CD4-positive, alpha-beta T cell treated with Interleukin-6 for 4 hours (primary cell): Measurements from ENCODE around the gene NLRP14.

Source experiments
- DNase-seq: peaks from one replicate; pipeline ENCODE4 v3.0.0-alpha.2; 2020; ENCODE audit warnings: mixed read lengths

The NLRP14 gene, protein sequence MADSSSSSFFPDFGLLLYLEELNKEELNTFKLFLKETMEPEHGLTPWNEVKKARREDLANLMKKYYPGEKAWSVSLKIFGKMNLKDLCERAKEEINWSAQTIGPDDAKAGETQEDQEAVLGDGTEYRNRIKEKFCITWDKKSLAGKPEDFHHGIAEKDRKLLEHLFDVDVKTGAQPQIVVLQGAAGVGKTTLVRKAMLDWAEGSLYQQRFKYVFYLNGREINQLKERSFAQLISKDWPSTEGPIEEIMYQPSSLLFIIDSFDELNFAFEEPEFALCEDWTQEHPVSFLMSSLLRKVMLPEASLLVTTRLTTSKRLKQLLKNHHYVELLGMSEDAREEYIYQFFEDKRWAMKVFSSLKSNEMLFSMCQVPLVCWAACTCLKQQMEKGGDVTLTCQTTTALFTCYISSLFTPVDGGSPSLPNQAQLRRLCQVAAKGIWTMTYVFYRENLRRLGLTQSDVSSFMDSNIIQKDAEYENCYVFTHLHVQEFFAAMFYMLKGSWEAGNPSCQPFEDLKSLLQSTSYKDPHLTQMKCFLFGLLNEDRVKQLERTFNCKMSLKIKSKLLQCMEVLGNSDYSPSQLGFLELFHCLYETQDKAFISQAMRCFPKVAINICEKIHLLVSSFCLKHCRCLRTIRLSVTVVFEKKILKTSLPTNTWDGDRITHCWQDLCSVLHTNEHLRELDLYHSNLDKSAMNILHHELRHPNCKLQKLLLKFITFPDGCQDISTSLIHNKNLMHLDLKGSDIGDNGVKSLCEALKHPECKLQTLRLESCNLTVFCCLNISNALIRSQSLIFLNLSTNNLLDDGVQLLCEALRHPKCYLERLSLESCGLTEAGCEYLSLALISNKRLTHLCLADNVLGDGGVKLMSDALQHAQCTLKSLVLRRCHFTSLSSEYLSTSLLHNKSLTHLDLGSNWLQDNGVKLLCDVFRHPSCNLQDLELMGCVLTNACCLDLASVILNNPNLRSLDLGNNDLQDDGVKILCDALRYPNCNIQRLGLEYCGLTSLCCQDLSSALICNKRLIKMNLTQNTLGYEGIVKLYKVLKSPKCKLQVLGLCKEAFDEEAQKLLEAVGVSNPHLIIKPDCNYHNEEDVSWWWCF

DNA sequence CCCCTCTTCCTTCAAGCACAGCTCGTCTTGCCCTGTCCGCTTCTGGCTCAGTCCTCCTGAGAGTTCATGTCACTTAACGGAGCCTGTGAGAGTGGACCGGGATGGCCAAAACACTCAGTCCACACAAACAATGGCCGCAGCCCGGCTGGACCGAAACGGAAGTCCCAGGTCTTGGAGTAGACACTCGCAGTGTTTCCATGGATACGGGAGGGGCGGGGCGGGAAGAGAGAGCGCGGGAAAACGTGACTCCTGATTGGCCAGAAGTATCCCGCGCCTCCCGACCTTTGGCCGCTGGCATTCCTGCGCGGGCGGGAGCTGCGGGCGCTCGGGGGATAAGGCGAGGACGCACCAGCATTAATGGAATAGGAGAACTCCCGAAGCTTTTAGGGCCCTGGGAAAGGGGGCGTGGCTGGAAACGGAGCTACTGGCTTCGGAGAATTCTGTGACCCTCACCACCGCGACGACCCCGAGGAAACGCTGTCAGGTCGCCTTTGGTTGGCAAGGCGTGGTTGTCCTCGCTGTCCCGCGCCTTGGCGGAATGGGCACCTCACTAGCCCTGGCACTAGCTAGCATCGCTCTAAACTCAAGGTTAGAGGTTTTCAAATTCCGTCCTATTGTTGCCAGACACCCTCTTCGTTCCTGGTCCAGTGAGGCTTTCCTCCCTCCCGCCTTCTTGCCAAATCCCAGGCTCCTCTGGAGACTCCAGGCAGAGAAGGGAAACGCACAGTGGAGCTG is at the start of gene NLRP14, which contains the start of gene ZNF214:
TSS of gene NLRP14 (plus strand) at position 297 of the 735 bp plus-strand sequence. CDS start 18,108 bp downstream, outside the sequence.
TSS of gene ZNF214 (minus strand) at position 164 of the 735 bp plus-strand sequence. CDS start 17,511 bp downstream, outside the sequence.
- no peak for DNase-seq

DNA sequence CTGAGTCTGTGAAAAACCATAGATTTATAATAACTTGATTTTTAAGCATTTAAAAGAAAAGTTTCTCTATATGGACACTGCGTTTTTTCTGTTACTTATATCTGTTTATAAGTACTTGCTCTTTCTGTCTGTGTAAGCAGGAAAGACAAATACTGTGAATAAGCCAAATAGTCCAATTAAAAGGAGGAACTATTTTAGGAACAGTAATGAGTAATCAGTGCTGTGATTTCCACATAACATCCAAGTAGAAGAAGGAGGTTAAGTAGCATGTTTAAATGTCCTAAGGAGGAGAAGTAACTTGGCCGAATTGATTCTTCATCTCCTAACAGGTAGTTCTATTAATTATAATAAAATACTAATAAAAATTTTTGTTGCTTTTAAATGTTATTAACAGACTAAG is 40.9 kb upstream of the NLRP14 start:
- DNase-seq, result no peak

DNA sequence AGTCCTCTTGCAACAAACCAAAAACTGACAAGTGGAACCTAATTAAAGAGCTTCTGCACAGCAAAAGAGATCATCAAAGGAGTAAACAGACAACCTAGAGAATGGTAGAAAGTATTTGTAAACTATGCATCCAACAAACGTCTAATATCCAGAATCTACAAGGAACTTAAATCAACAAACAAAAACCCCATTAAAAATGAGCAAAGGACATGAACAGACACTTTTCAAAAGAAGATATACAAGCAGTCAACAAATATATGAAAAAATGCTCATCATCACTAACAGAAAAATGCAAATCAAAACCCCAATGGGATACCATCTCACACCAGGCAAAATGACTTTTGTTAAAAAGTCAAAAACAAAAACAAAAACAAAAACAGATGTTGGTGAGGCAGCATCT is 33.8 kb upstream of the NLRP14 start:
- no peak for DNase-seq

GRCh38 chr11:6988506-6988905 is 31.8 kb upstream of the NLRP14 start:
- DNase-seq, result no peak

DNA sequence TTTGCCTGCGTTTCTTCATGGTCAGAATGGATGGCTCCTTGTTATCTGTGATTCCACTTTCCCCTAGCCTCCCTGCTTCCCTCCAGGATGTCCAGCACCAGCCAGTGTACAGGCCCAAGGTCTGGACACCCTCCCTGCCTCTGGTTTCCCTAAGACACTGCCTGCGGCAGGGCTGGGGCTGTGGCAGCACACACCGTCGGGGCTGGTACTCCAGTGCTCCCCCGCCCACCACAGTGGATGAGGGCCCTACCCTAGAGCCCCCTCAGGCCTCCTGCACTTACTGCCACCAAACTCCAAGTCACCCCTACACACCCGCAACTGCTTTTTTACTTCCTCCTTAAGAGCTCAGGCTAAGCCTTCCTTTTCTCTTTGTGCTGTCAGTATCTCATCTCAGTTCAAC is 29.1 kb upstream of the NLRP14 start:
- no peak for DNase-seq

- no peak for DNase-seq
These were observed 28.3 kb upstream of the NLRP14 start for GRCh38 chr11:6992026-6992425.

DNA sequence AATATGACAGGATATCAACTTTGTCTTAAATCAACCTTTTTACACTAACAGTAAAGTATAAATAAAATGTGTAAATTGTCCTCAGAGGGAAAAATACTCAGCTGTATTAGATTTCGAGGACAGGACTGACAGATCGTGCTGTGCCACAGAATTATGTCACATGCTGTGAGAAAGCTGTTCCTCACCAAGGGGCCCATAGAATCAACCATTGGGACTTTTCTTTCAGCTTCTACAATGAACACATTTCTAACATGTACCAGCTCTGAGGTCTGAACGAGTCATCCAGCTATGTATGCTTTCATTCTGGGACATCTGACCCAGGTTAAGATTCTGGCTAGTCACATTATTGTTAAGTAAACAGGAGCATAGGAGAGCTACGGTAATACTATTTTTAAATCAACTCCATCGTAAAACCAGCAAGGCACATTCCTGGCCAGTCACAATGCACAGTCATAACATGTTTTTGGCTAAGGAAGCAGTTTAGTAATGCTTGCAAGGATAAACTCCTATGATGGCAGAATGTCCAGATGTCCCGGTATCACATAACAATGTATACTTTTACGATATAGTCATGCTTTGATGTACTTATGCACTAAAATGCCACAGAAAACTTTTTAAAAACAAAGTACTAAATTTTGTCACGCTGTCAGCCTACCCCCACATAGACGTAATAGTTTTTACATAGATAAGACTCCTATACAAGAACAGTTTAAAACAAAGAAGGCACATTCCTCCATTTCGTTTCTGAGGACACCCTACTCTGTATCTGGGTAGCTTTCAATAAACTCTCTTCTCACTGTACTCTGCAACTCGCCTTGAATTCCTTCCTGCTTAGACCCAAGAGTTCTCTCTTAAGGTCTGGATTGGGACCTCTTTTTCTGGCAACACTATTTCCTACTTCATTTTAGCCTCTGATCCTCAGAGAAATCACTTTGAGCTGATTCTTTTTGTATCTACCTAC is 27.5 kb upstream of the NLRP14 start:
- DNase-seq, result no peak

DNA sequence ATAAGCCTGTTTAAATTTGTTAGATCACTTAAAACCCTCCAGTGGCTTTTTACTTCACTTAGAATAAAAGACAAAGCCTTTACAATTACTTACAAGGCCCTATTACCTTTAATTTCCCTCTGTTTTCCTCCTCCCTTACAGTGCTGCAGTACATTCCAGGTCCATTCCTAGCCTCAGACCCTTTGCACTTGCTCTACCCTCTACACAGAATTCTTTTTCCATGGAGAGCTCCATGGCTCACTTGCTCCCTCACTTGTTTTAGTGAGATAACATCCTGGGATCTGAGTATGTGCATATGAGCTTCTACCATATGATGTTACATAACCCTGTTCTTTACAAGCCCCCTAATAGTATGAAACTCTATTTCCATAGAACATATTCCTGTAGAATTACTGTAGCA is 24.6 kb upstream of the NLRP14 start:
- no peak for DNase-seq

GRCh38 chr11:7004482-7004881 is 15.8 kb upstream of the NLRP14 start:
- no peak for DNase-seq

DNA sequence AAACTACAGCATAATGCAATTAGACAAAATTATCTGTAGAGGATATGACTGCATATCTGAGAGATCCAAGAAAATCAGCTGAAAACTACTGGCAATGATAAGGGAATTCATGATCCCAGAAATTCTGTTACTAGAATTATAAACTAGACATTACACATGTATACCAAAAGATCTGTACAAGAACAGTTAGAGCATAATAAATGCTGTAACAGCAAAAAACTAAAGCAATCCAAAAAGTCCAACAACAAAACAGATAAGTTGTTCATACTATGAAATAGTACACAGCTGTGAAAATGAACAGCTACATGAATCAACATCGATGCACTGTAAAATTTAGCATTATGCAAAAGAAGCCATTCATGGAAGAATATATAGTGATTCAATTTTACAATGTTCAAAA is 6.2 kb upstream of the NLRP14 start:
- no peak for DNase-seq

DNA sequence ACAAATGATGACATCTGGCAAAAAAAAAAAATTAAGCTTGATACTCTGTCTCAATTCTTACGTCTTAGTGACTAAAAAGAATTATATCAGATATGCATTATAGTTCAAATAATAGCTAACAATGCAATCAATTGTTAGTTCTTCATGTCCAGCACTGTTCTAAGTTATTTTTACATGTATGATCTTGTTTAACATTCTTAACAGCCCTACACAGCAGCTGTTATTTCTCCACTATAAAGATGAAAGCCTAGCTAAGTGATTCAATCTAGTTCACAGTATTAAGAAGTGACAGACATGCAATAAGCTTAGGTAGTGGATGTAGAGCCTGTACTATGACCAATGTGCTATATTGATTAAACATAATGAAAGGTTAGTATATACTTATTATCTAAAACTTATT is 4.3 kb upstream of the NLRP14 start:
- DNase-seq, result no peak

DNA sequence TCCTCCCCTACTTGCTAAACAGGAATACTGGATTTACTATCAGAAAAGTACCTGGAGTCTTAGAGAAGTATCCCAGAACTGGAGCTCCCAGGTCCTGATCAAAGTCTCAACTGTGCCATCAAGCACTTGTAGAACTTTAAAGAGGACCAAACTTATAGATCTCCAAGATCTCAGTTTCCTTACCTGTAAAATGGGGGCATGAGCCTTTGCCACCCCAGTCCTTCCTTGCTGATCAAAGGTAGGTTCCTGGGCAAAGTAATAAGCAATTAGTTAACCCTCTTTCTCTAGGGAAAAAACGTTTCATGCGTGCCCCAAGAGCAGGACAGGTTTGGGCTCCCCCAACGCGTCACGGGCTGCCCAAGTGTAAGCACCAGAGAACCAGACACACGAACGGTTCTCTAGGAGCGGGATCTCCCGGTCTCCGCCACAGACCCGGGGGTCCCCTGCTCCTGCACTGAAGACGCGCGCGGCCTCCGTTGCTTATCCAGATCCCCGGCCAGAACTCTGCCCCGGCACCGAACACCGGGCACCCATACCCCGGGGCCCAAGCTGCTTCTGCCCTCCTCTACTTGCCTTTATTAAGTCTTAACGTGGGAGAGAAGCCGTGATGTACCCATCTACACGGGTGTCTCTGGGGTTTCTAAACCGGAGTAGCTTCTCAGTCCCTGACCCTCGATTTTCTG is 638 bp upstream of the NLRP14 start:
- DNase-seq, result no peak

GRCh38 chr11:7021318-7021717 is 1.0 kb downstream of the NLRP14 start:
- DNase-seq, result no peak

- no peak for DNase-seq
These were observed 7.9 kb downstream of the NLRP14 start for GRCh38 chr11:7028141-7028540.

DNA sequence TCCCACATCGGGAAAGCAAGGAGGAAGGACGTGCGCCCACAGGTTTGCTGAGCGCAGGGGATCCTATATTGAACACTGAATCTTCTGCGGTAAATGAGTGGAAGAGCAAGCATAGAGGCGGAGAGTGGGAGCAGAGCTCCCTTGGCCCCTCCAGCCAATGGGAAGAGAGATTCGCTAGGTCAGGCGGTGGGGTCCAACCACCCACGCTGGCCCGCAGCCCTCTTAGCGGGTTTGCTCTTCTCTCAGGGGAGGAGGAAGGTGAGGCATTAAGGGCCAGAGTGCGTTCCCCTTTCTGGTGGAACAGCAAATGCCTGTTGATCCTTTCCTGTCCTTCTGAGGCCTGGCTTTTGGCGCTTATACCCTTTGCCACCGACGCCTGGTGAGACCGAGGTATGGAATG is 10.6 kb downstream of the NLRP14 start:
- DNase-seq, result no peak

GRCh38 chr11:7031471-7031871 is 11.2 kb downstream of the NLRP14 start:
- DNase-seq, result no peak

- DNase-seq, result no peak
These were observed 12.4 kb downstream of the NLRP14 start for GRCh38 chr11:7032692-7033091.

DNA sequence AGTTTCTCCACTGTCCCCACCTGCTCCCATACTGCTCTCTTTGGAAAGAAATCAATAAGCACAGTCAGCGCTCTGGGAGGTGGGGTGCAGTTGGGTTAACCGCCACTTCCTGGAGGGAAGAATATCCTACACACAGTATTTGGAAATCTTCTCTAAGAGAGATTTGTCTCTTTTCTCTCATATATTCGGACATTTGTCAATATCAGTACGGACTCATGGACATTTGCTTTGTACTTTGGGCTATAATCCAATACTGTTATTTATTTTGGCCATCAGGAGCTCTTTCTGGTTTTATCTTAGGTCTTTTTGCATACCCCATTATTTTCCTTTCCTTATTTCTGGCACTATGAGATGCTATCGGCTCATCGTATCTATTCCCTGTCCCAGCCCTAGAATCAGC is 13.7 kb downstream of the NLRP14 start:
- no peak for DNase-seq

GRCh38 chr11:7046474-7047175 is 26.3 kb downstream of the NLRP14 start:
- DNase-seq, result no peak

DNA sequence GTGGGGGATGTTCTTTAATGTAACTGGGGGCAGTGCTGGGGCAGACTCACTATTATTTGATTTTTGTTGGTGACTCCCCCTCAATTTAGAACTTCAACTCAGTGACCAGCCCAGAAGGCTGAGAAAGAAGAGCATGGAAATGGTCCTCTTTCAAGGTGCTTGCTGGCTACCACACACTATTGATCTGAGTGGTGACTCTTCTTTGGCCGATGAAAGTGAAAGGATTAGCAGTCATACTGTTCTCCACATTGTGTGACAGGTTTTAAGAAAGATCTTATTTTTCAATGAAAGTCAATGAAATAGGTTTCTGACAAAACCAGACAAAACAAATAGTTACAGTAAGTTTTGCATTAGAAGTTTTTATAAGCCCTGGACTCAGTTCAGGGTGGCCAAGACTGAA is 29.9 kb downstream of the NLRP14 start:
- DNase-seq, result no peak
